Measurements from ENCODE around the gene NCKAP5.
"Not testable (repeated sequence)": the region's sequence is repeated elsewhere in the genome, so short reads cannot be mapped to it uniquely, and the experiment has no call there.

NCKAP5 gene

DNA sequence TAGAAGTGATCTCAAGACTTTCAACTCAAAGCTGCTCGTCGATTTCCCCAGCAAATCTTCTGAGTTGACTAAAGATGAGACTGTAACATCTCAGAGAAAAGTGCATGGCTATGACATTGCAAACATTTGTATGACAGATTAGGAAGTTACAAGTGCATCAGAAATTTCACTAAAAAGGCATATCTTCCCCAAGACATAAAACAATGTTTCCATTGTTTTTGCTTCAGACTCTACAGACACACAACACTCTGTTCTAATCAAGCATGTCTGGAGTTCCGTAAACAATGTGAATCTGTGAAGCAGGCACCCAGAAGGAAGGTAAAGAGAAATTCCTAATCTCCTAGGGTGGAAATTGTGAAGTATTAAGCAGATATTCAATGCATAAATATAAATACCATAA is 753.6 kb downstream of the NCKAP5 start:
- Histone ChIP-seq H3K27me3 (ENCODE audit: insufficient read depth, poor library complexity, severe bottlenecking) (peaks cover 5% of the 10 kb centered on the region), H3K4me1 (ENCODE audit: insufficient read depth, poor library complexity, severe bottlenecking) (no peaks in the 10 kb centered on the region), H3K9me3 (ENCODE audit: severe bottlenecking) (no peaks in the 10 kb centered on the region), H3K4me3 (ENCODE audit: severe bottlenecking) (no peak overlapping the region), H3K27ac (ENCODE audit: poor library complexity, severe bottlenecking) (no peak overlapping the region), H3K36me3 (ENCODE audit: low read depth) (no peaks in the 10 kb centered on the region)
- TF ChIP-seq, protein P1, sequence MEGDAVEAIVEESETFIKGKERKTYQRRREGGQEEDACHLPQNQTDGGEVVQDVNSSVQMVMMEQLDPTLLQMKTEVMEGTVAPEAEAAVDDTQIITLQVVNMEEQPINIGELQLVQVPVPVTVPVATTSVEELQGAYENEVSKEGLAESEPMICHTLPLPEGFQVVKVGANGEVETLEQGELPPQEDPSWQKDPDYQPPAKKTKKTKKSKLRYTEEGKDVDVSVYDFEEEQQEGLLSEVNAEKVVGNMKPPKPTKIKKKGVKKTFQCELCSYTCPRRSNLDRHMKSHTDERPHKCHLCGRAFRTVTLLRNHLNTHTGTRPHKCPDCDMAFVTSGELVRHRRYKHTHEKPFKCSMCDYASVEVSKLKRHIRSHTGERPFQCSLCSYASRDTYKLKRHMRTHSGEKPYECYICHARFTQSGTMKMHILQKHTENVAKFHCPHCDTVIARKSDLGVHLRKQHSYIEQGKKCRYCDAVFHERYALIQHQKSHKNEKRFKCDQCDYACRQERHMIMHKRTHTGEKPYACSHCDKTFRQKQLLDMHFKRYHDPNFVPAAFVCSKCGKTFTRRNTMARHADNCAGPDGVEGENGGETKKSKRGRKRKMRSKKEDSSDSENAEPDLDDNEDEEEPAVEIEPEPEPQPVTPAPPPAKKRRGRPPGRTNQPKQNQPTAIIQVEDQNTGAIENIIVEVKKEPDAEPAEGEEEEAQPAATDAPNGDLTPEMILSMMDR (IDR thresholded peaks at IDR 0.05; ENCODE audit: poor library complexity, severe bottlenecking): no peak
- no peak for ATAC-seq (ENCODE audit: low read depth)
- DNase-seq (ENCODE audit: low spot score): no peak

DNA sequence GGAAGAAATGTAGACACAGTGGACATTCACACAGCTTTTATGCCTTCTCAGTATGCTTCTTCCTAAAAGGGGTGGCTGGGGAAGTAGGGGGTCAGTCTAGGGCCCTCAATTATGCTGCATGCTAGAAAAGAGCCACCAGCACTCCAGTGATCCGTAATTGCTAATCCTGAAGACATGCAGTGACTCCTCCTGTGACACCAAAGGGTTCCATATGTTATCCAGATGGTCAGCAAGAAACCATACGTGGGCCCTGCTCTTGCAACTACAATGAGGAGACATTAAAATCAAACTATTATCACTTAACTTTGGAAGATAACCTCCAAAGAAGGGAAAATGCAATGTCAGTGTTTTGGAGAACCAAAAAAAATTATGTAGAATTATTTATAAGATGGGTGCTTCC is 754.8 kb downstream of the NCKAP5 start:
- Histone ChIP-seq H3K27ac (ENCODE audit: poor library complexity, severe bottlenecking) (no peak overlapping the region), H3K36me3 (ENCODE audit: low read depth) (no peaks in the 10 kb centered on the region), H3K4me3 (ENCODE audit: severe bottlenecking) (no peak overlapping the region), H3K4me1 (ENCODE audit: insufficient read depth, poor library complexity, severe bottlenecking) (no peaks in the 10 kb centered on the region), H3K27me3 (ENCODE audit: insufficient read depth, poor library complexity, severe bottlenecking) (peaks cover 5% of the 10 kb centered on the region), H3K9me3 (ENCODE audit: severe bottlenecking) (no peaks in the 10 kb centered on the region)
- TF ChIP-seq, protein P1 (IDR thresholded peaks at IDR 0.05; ENCODE audit: poor library complexity, severe bottlenecking): no peak
- ATAC-seq (ENCODE audit: low read depth): no peak
- DNase-seq (ENCODE audit: low spot score): no peak

DNA sequence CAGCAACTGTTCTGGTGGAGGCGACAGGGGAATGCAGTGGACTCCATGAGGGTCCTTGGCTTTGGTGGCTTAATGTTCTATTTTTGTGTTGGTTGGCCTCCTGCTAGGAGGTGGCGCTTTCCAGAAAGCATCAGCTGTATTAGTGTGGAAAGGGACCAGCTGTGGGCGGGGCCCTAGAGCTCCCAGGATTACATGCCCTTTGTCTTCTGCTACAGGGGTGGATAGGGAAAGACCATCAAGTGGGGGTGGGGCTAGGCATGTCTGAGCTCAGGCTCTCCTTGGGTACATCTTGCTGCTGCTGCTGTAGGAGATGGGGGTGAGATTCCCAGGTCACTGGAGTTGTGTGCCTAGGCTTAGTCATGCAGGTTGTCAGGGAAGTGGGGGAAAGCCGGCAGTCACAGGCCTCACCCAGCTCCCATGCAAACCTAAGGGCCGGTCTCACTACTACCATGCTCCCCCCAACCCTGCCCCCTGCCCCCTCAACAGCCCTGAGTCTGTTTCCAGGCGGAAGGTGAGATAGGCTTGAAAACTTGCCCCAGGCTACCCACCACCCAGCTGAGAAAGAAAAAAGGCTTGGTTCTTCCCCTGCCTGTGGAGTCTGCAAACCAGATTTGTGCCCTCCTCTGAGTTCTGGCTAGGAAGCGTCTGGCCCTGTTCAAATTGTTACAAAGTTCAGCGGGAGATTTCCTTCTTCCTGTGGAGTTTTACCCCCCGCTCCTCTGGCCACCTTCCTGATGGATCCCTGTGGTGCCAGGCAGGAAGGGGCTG is 756.9 kb downstream of the NCKAP5 start:
- TF ChIP-seq, protein P1 (IDR thresholded peaks at IDR 0.05; ENCODE audit: poor library complexity, severe bottlenecking): no peak
- no peak for DNase-seq (ENCODE audit: low spot score)
- ATAC-seq (ENCODE audit: low read depth): no peak

DNA sequence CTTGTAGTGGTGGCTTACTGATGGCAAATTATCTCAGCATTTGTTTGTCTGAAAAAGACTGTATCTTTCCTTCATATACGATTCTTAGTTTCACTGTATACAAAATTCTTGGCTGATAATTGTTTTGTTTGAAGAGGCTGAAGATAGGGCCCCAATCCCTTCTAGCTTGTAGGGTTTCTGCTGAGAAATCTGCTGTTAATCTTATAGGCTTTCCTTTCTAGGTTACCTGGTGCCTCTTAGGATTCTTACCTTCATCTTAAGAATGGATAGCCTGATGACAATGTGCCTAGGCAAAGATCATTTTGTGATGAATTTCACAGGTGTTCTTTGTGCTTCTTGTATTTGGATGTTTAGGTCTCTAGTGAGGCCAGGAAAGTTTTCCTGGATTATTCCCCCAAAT is 758.3 kb downstream of the NCKAP5 start:
- ATAC-seq (ENCODE audit: low read depth); H3K36me3 ChIP-seq (ENCODE audit: low read depth); H3K4me3 ChIP-seq (ENCODE audit: severe bottlenecking); H3K9me3 ChIP-seq (ENCODE audit: severe bottlenecking); H3K27me3 ChIP-seq (ENCODE audit: insufficient read depth, poor library complexity, severe bottlenecking); DNase-seq (ENCODE audit: low spot score); H3K27ac ChIP-seq (ENCODE audit: poor library complexity, severe bottlenecking); H3K4me1 ChIP-seq (ENCODE audit: insufficient read depth, poor library complexity, severe bottlenecking): not testable (repeated sequence)

More for the DNA sequence above, 756.9 kb downstream of the NCKAP5 start:
- Histone ChIP-seq H3K4me1 (ENCODE audit: insufficient read depth, poor library complexity, severe bottlenecking) (no peaks in the 10 kb centered on the region), H3K9me3 (ENCODE audit: severe bottlenecking) (no peaks in the 10 kb centered on the region), H3K36me3 (ENCODE audit: low read depth) (no peaks in the 10 kb centered on the region), H3K4me3 (ENCODE audit: severe bottlenecking) (no peak overlapping the region), H3K27me3 (ENCODE audit: insufficient read depth, poor library complexity, severe bottlenecking) (peaks cover 5% of the 10 kb centered on the region), H3K27ac (ENCODE audit: poor library complexity, severe bottlenecking) (no peak overlapping the region)

DNA sequence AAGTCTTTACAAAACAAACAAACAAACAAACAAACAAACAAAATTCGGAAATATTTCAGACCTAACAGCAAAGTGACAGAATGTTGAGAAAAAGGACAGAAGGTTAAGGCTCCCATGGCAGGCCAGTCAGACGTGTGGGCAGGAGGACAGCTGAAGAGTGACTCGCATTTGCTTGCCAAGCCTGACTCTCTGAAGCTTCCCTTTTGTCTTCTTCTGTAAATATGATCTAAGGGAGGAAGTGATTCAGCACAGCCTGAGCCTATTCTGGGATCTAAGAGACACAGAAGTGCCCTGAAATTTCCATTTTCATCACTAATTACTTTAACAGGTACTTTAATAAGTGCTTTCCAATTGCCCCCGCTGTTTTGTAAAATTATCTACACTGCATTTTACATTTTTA is 764.2 kb downstream of the NCKAP5 start:
- Histone ChIP-seq H3K27ac (ENCODE audit: poor library complexity, severe bottlenecking) (no peak overlapping the region), H3K4me1 (ENCODE audit: insufficient read depth, poor library complexity, severe bottlenecking) (no peaks in the 10 kb centered on the region), H3K4me3 (ENCODE audit: severe bottlenecking) (no peak overlapping the region), H3K36me3 (ENCODE audit: low read depth) (no peaks in the 10 kb centered on the region), H3K9me3 (ENCODE audit: severe bottlenecking) (no peaks in the 10 kb centered on the region), H3K27me3 (ENCODE audit: insufficient read depth, poor library complexity, severe bottlenecking) (no peaks in the 10 kb centered on the region)
- TF ChIP-seq, protein P1 (IDR thresholded peaks at IDR 0.05; ENCODE audit: poor library complexity, severe bottlenecking): no peak
- DNase-seq (ENCODE audit: low spot score) (no peak), ATAC-seq (ENCODE audit: low read depth) (peak; percentile 74)

Measured in RWPE2 (cell line).